ENCODE results near the gene SRGAP1. TPM values are rescaled to one million over a fixed set of nuclear protein-coding genes. Genes with fewer than 3 reads are reported as not detected.

Gene SRGAP1
- total RNA-seq, 1 donor from 2014 or later, result 3.0 TPM

DNA sequence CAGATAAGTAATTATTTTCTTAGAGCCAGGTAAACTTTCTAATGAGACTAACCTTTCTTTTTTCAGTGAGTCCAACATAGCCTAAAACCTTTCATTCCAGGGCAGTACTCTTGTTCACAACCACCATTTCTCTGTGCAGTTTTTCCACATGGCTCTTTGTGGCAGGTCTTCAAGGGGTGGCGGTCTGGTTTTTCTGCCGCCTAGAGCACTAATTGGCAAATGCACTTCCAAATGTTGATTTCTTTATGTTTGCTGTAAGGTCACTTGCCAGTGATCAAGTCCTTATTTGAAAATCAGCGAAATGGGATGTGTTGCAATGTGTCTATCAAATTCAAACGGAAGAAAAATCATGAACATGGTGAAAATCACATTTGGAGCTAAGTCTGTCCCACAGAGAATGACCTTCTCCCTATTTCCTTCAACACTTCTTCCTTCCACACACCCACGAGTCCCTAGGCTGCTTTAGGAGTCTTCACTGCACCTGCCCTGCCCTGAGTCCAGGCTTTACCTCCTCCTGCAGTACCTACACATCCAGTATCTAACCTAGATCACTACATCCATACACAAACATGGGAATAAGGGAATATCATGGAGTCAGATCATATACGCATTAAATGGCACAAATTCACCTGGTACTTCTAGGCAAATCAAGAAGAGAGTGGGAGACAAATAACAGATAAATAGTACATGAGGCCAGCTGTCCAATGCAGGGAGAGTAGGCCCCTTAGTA lies 1.9 kb downstream of the SRGAP1 start:
- TF ChIP-seq EZH2phosphoT487 (IDR thresholded peaks at IDR 0.05) (no peak), EZH2 (IDR thresholded peaks at IDR 0.05) (no peak)
- TF ChIP-seq, protein P1, sequence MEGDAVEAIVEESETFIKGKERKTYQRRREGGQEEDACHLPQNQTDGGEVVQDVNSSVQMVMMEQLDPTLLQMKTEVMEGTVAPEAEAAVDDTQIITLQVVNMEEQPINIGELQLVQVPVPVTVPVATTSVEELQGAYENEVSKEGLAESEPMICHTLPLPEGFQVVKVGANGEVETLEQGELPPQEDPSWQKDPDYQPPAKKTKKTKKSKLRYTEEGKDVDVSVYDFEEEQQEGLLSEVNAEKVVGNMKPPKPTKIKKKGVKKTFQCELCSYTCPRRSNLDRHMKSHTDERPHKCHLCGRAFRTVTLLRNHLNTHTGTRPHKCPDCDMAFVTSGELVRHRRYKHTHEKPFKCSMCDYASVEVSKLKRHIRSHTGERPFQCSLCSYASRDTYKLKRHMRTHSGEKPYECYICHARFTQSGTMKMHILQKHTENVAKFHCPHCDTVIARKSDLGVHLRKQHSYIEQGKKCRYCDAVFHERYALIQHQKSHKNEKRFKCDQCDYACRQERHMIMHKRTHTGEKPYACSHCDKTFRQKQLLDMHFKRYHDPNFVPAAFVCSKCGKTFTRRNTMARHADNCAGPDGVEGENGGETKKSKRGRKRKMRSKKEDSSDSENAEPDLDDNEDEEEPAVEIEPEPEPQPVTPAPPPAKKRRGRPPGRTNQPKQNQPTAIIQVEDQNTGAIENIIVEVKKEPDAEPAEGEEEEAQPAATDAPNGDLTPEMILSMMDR (IDR thresholded peaks at IDR 0.05), result no peak
- Histone ChIP-seq H3K9ac (no peak overlapping the region), H3F3A (ENCODE audit: low read depth) (peaks cover 21% of the 10 kb centered on the region), H3K27ac (no peak overlapping the region), H3K4me3 (no peak overlapping the region), H3K4me1 (peaks cover 13% of the 10 kb centered on the region), H3K4me2 (peak overlapping the region; percentile 98), H2AFZ (replicated peaks) (no peak overlapping the region), H3K27me3 (peaks cover 12% of the 10 kb centered on the region), H3K36me3 (no peaks in the 10 kb centered on the region), H4K20me1 (ENCODE audit: low read depth) (no peaks in the 10 kb centered on the region), H3K79me2 (ENCODE audit: low read depth) (peaks cover 11% of the 10 kb centered on the region), H3K9me3 (ENCODE audit: low read depth) (no peaks in the 10 kb centered on the region)
- Mint-ChIP-seq H3K27ac (peak overlapping the region; percentile 16), H3K36me3 (no peaks in the 10 kb centered on the region), H3K4me3 (peak overlapping the region; percentile 99), H3K9me3 (no peaks in the 10 kb centered on the region), H3K27me3 (ENCODE audit: insufficient read depth, low read depth) (peaks cover 5% of the 10 kb centered on the region), H3K4me1 (peaks cover 29% of the 10 kb centered on the region)
- no peak for DNase-seq (ENCODE audit: low spot score)

DNA sequence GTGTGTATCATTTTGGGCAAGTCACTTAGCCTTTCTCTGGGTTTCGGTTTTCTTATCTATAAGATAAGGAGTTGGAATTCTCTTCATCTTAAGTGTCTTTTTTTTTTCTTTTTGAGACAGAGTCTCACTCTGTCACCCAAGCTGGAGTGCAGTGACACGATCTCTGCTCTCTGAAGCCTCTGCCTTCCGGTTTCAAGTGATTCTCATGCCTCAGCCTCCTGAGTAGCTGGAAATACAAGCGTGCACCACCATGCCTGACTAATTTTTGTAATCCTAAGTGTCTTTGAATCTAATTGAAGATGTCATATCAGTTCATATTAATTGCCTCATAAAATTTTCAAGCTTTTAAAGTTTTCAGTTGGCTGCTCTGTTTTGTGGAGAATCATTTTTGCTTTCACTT lies 4.0 kb downstream of the SRGAP1 start:
- H4K20me1 ChIP-seq (ENCODE audit: low read depth), result no peaks in the 10 kb centered on the region
- H3K9ac ChIP-seq, result no peak overlapping the region
- no peaks in the 10 kb centered on the region for H3K36me3 ChIP-seq
- no peaks in the 10 kb centered on the region for H3K9me3 Mint-ChIP-seq
- no peak overlapping the region for H2AFZ ChIP-seq (replicated peaks)
- H3K27me3 Mint-ChIP-seq (ENCODE audit: insufficient read depth, low read depth), result peaks cover 3% of the 10 kb centered on the region
- H3K4me2 ChIP-seq, result no peak overlapping the region
- no peak overlapping the region for H3K4me3 Mint-ChIP-seq
- peaks cover 12% of the 10 kb centered on the region for H3K27me3 ChIP-seq
- H3K4me1 Mint-ChIP-seq, result peaks cover 22% of the 10 kb centered on the region
- DNase-seq (ENCODE audit: low spot score), result no peak
- H3K36me3 Mint-ChIP-seq, result no peaks in the 10 kb centered on the region
- peaks cover 13% of the 10 kb centered on the region for H3F3A ChIP-seq (ENCODE audit: low read depth)
- no peak overlapping the region for H3K4me3 ChIP-seq
- peak overlapping the region; percentile 42 for H3K27ac Mint-ChIP-seq
- peaks cover 11% of the 10 kb centered on the region for H3K79me2 ChIP-seq (ENCODE audit: low read depth)
- peaks cover 13% of the 10 kb centered on the region for H3K4me1 ChIP-seq
- no peak overlapping the region for H3K27ac ChIP-seq
- TF ChIP-seq EZH2phosphoT487 (IDR thresholded peaks at IDR 0.05) (no peak), EZH2 (IDR thresholded peaks at IDR 0.05) (no peak)
- TF ChIP-seq, protein P1 (IDR thresholded peaks at IDR 0.05), result no peak
- no peaks in the 10 kb centered on the region for H3K9me3 ChIP-seq (ENCODE audit: low read depth)

DNA sequence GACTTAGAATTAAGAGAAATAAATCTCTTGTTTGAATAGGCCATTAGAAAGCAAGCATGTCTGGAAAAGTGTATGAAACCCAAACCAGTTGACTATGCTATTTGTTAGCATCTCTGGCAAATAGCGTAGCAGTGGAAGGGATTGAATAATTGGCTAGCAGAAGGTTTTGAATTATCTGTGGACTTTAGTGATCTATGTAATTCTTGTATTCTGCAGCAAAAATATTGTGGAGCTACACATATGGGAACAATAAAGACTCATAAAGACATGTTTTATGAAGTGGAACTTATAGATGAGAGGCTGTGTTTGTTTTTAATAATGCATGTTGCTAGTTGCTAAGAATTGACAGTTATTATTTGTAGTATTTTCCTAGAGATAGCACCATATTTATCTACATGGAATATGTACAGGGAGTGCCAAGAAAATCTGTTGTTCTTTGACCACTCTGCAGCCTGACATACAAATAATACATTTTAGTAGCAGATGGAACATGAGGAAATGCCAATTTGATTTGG lies 4.7 kb downstream of the SRGAP1 start:
- Histone ChIP-seq H3K4me3 (no peak overlapping the region), H3F3A (ENCODE audit: low read depth) (peaks cover 6% of the 10 kb centered on the region), H3K9ac (no peak overlapping the region), H3K36me3 (no peaks in the 10 kb centered on the region), H2AFZ (replicated peaks) (no peak overlapping the region), H3K4me2 (no peak overlapping the region), H3K79me2 (ENCODE audit: low read depth) (peaks cover 11% of the 10 kb centered on the region), H3K27ac (no peak overlapping the region), H4K20me1 (ENCODE audit: low read depth) (no peaks in the 10 kb centered on the region), H3K9me3 (ENCODE audit: low read depth) (no peaks in the 10 kb centered on the region), H3K4me1 (peaks cover 13% of the 10 kb centered on the region), H3K27me3 (peaks cover 12% of the 10 kb centered on the region)
- no peaks in the 10 kb centered on the region for H3K36me3 Mint-ChIP-seq
- H3K9me3 Mint-ChIP-seq, result no peaks in the 10 kb centered on the region
- peaks cover 3% of the 10 kb centered on the region for H3K27me3 Mint-ChIP-seq (ENCODE audit: insufficient read depth, low read depth)
- peaks cover 22% of the 10 kb centered on the region for H3K4me1 Mint-ChIP-seq
- no peak overlapping the region for H3K4me3 Mint-ChIP-seq
- TF ChIP-seq EZH2 (IDR thresholded peaks at IDR 0.05) (no peak), EZH2phosphoT487 (IDR thresholded peaks at IDR 0.05) (no peak)
- TF ChIP-seq, protein P1 (IDR thresholded peaks at IDR 0.05), result no peak
- DNase-seq (ENCODE audit: low spot score), result no peak
- no peak overlapping the region for H3K27ac Mint-ChIP-seq
